ENCODE measurements around the gene IL34. TPM values are rescaled to one million over a fixed set of nuclear protein-coding genes. Genes with fewer than 3 reads are reported as not detected.

The IL34 gene
- total RNA-seq, 1 experiment from 2014 or later = not detected

DNA sequence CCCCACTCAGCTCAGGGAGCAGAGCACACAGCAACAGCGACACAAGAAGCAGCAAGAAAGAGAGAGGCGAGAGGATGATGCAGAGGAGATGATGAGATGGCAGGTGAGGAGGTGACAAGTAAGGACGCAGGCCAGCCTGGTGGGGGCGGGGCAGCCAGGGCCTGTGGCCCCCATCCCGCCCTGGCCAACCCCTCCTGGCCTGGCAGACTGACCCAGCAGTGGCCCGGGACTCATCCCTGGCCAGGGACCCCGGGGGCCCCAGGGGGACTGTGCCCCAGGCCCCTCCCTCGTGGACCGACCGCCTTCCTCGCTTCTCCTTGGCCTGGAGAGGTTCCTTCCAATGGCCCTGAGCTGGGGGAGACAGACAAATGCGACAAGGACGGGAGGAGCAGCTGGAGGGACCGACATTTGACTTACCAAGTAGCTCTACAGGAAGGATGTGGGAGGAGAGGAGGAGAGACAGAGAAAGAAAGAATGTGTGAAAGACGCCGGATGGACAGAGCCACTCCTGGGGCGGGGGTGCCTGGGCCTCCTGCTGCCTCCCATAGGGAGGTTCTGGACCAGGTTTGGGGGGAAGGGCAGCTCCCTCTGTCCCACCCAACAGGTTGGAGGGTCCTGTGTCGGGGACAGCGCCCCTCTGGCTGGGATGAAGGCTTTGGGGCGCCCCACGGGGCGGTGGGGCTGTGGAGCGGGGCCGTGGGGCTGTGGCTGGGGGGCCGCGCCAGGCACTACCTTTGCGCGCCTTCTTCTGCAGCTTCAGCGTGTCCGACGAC, 32.7 kb downstream of the IL34 start:
- Histone ChIP-seq H3K9me2 (ENCODE audit: insufficient read depth) (no peaks in the 10 kb centered on the region), H3K36me3 (ENCODE audit: control insufficient read depth in 1 of 2, insufficient read depth in 2 of 2, low read length in 2 of 2) (peaks cover 13 to 27% of the 10 kb centered on the region in 2 experiments; a peak in 3 of 4 replicates), H3K9ac (ENCODE audit: low read length) (no peak overlapping the region), H3K27me3 (ENCODE audit: insufficient read depth, low read length) (no peaks in the 10 kb centered on the region), H3K4me3 (replicated peaks in 1 of 2; ENCODE audit: low read depth in 1 of 2, low read length in 2 of 2) (no peak overlapping the region), H3K27ac (ENCODE audit: low read depth, low read length) (no peak overlapping the region), H2AFZ (ENCODE audit: low read depth, low read length, poor library complexity, severe bottlenecking) (no peak overlapping the region), H3K79me2 (ENCODE audit: insufficient read depth, low read length) (peaks cover 40% of the 10 kb centered on the region), H3K4me2 (ENCODE audit: low read length) (no peak overlapping the region), H3K4me1 (ENCODE audit: control insufficient read depth in 1 of 2, insufficient read depth in 2 of 2, low read length in 2 of 2) (peaks cover 0 to 6% of the 10 kb centered on the region in 2 experiments; a peak in 2 of 4 replicates), H4K20me1 (ENCODE audit: insufficient read depth) (no peaks in the 10 kb centered on the region), H3K9me3 (ENCODE audit: control insufficient read depth in 1 of 2, insufficient read depth in 1 of 2, low read depth in 1 of 2, low read length in 2 of 2) (no peaks in the 10 kb centered on the region)
- DNase-seq (ENCODE audit: low read depth, low spot score) (no peak), ATAC-seq (no peak)
- intact Hi-C loops (cut with micrococcal nuclease) = no loop called here
- BruUV-seq (replicated peaks) = no TSS peak
- ChIA-PET POLR2A (no interaction called here), RAD21 (ENCODE audit: low non-redundant PET in 1 of 2, low total read pairs in 2 of 2, uncharacterized antibody in 2 of 2, unreplicated experiment in 2 of 2) (no interaction called here), CTCF (interaction anchor here (3.4 kb wide), 1 partner anchor 91 kb away, joined by 19 read pairs; no protein-coding TSS in a partner anchor)
- TF ChIP-seq EZH2 (IDR thresholded peaks at IDR 0.05) = no peak
- TF ChIP-seq YY1 (IDR thresholded peaks at IDR 0.05; ENCODE audit: extremely low read depth, insufficient replicate concordance, low read depth, low read length) = no peak
- no peak for TF ChIP-seq JUND (IDR thresholded peaks at IDR 0.05)
- TF ChIP-seq SP1 (IDR thresholded peaks at IDR 0.05; ENCODE audit: low read depth) = no peak
- TF ChIP-seq RAD21 (IDR thresholded peaks at IDR 0.05; ENCODE audit: low read depth) = no peak
- TF ChIP-seq EZH2phosphoT487 (IDR thresholded peaks at IDR 0.05; ENCODE audit: borderline replicate concordance) = no peak
- no peak for TF ChIP-seq CTCF (IDR thresholded peaks at IDR 0.05 in 2 of 3, conservative IDR thresholded peaks at IDR 0.05 in 1 of 3; ENCODE audit: borderline replicate concordance in 1 of 3, insufficient read depth in 1 of 3, low read depth in 2 of 3, low read length in 2 of 3)
- TF ChIP-seq ZNF274 (IDR thresholded peaks at IDR 0.05; ENCODE audit: low read depth, low read length) = no peak
- TF ChIP-seq ZFX (IDR thresholded peaks at IDR 0.05) = no peak
- no peak for TF ChIP-seq TCF7L2 (IDR thresholded peaks at IDR 0.05; ENCODE audit: borderline replicate concordance, extremely low read depth, insufficient read depth, insufficient read length)
- TF ChIP-seq SIN3A (IDR thresholded peaks at IDR 0.05; ENCODE audit: low read depth) = no peak
- no peak for TF ChIP-seq MAX (IDR thresholded peaks at IDR 0.05)
- no peak for TF ChIP-seq POLR2A (IDR thresholded peaks at IDR 0.05; ENCODE audit: borderline replicate concordance, extremely low read depth, insufficient read depth, insufficient read length)

Data from HCT116 (cell line).